ENCODE results near the gene ITSN2.
"Not testable (repeated sequence)": the region's sequence is repeated elsewhere in the genome, so short reads cannot be mapped to it uniquely, and the experiment has no call there.

Gene ITSN2

GRCh38 chr2:24365051-24365450 lies 4.7 kb upstream of the ITSN2 start:
- FAIRE-seq (no peak), DNase-seq (ENCODE audit: insufficient read length, low spot score) (no peak)

- DNase-seq (ENCODE audit: insufficient read length, low spot score) (no peak), FAIRE-seq (no peak)
These were observed 3.0 kb upstream of the ITSN2 start for GRCh38 chr2:24363301-24363700.

- FAIRE-seq (no peak), DNase-seq (ENCODE audit: insufficient read length, low spot score) (no peak)
These were observed 1.9 kb upstream of the ITSN2 start for GRCh38 chr2:24362253-24362652.

- FAIRE-seq (no peak), DNase-seq (ENCODE audit: insufficient read length, low spot score) (peak; percentile 18)
These were observed 611 bp upstream of the ITSN2 start for GRCh38 chr2:24360963-24361330.

- peak; percentile 19 for DNase-seq (ENCODE audit: insufficient read length, low spot score)
- no peak for FAIRE-seq
These were observed 947 bp downstream of the ITSN2 start for GRCh38 chr2:24359129-24360049.

GRCh38 chr2:24357767-24358166 lies 2.6 kb downstream of the ITSN2 start:
- FAIRE-seq: not testable (repeated sequence)

GRCh38 chr2:24357115-24357514 lies 3.2 kb downstream of the ITSN2 start:
- not testable (repeated sequence) for FAIRE-seq; DNase-seq (ENCODE audit: insufficient read length, low spot score)

More at GRCh38 chr2:24357767-24358166, 2.6 kb downstream of the ITSN2 start:
- DNase-seq (ENCODE audit: insufficient read length, low spot score): not testable (repeated sequence)

GRCh38 chr2:24354957-24355356 lies 5.4 kb downstream of the ITSN2 start:
- DNase-seq (ENCODE audit: insufficient read length, low spot score): no peak
- no peak for FAIRE-seq

- no peak for FAIRE-seq
These were observed 5.9 kb downstream of the ITSN2 start for GRCh38 chr2:24354395-24354794.

GRCh38 chr2:24353973-24354372 lies 6.4 kb downstream of the ITSN2 start:
- FAIRE-seq (no peak), DNase-seq (ENCODE audit: insufficient read length, low spot score) (no peak)

More at GRCh38 chr2:24354395-24354794, 5.9 kb downstream of the ITSN2 start:
- no peak for DNase-seq (ENCODE audit: insufficient read length, low spot score)

GRCh38 chr2:24353364-24353763 lies 7.0 kb downstream of the ITSN2 start:
- no peak for DNase-seq (ENCODE audit: insufficient read length, low spot score)
- FAIRE-seq: no peak

GRCh38 chr2:24352664-24353063 lies 7.7 kb downstream of the ITSN2 start:
- no peak for FAIRE-seq
- DNase-seq (ENCODE audit: insufficient read length, low spot score): no peak

GRCh38 chr2:24351981-24352380 lies 8.4 kb downstream of the ITSN2 start:
- FAIRE-seq: no peak

GRCh38 chr2:24351627-24351938 lies 8.8 kb downstream of the ITSN2 start:
- FAIRE-seq (no peak), DNase-seq (ENCODE audit: insufficient read length, low spot score) (no peak)

More at GRCh38 chr2:24351981-24352380, 8.4 kb downstream of the ITSN2 start:
- no peak for DNase-seq (ENCODE audit: insufficient read length, low spot score)

GRCh38 chr2:24350826-24351626 lies 9.3 kb downstream of the ITSN2 start:
- FAIRE-seq (no peak), DNase-seq (ENCODE audit: insufficient read length, low spot score) (no peak)

- FAIRE-seq: no peak
- no peak for DNase-seq (ENCODE audit: insufficient read length, low spot score)
These were observed 11.2 kb downstream of the ITSN2 start for GRCh38 chr2:24349097-24349496.

GRCh38 chr2:24345937-24346336 lies 14.4 kb downstream of the ITSN2 start:
- FAIRE-seq: peak; percentile 52

GRCh38 chr2:24343225-24343882 lies 17.0 kb downstream of the ITSN2 start:
- no peak for FAIRE-seq
- no peak for DNase-seq (ENCODE audit: insufficient read length, low spot score)

More at GRCh38 chr2:24345937-24346336, 14.4 kb downstream of the ITSN2 start:
- no peak for DNase-seq (ENCODE audit: insufficient read length, low spot score)

- no peak for FAIRE-seq
- DNase-seq (ENCODE audit: insufficient read length, low spot score): no peak
These were observed 18.0 kb downstream of the ITSN2 start for GRCh38 chr2:24342110-24342910.

GRCh38 chr2:24339856-24340262 lies 20.5 kb downstream of the ITSN2 start:
- FAIRE-seq (no peak), DNase-seq (ENCODE audit: insufficient read length, low spot score) (no peak)

Data from HTR-8/SVneo (cell line).